GM12878 (cell line): ENCODE data around the gene CTDSP1. TPM values are rescaled to one million over a fixed set of nuclear protein-coding genes. Genes with fewer than 3 reads are reported as not detected.

Experiments
- ATF2 ChIP-seq: IDR thresholded peaks from 2 replicates; pipeline ENCODE4 v1.6.1; 2012; ENCODE audit warnings: low read length, inconsistent platforms
- ATF7 ChIP-seq: fragments of 450-650 bp; IDR thresholded peaks from 2 replicates; pipeline ENCODE4 v1.6.1; 2016; ENCODE audit warnings: low read depth, mild to moderate bottlenecking
- BACH1 ChIP-seq: fragments of 450-650 bp; IDR thresholded peaks from 2 replicates; pipeline ENCODE4 v1.6.1; 2017; ENCODE audit warnings: mild to moderate bottlenecking, borderline replicate concordance
- CHD4 ChIP-seq: fragments of 200-600 bp; sonication (generic); IDR thresholded peaks from 2 replicates; pipeline ENCODE4 v1.6.1; 2016; ENCODE audit warnings: mild to moderate bottlenecking
- CREM ChIP-seq: IDR thresholded peaks from 2 replicates; pipeline ENCODE4 v1.6.1; 2014; ENCODE audit warnings: antibody characterized with exemption, low read depth
- ESRRA ChIP-seq: IDR thresholded peaks from 2 replicates; pipeline ENCODE4 v1.6.1; 2012; ENCODE audit warnings: mild to moderate bottlenecking, low read length, improper control_type of control experiment
- IRF3 ChIP-seq: fragments of 450-650 bp; IDR thresholded peaks from 2 replicates; pipeline ENCODE4 v1.6.1; 2014; ENCODE audit warnings: mild to moderate bottlenecking
- JUNB ChIP-seq: IDR thresholded peaks from 2 replicates; pipeline ENCODE4 v1.6.1; 2016; ENCODE audit warnings: antibody characterized with exemption, mild to moderate bottlenecking
- MAX ChIP-seq: IDR thresholded peaks from 2 replicates; pipeline ENCODE4 v1.6.1; 2012; ENCODE audit warnings: low read depth, low read length, improper control_type of control experiment
- MTA3 ChIP-seq: IDR thresholded peaks from 2 replicates; pipeline ENCODE4 v1.6.1; 2012; ENCODE audit warnings: low read length, inconsistent platforms, borderline replicate concordance
- NR2F1 ChIP-seq: fragments of 450-650 bp; conservative IDR thresholded peaks from 2 replicates; pipeline ENCODE4 v1.6.1; 2017; ENCODE audit warnings: mild to moderate bottlenecking
- SMAD1 ChIP-seq: fragments of 450-650 bp; IDR thresholded peaks from 2 replicates; pipeline ENCODE4 v1.6.1; 2018; ENCODE audit warnings: mild to moderate bottlenecking, low read depth; ENCODE audit not compliant: partially characterized antibody
- SREBF2 ChIP-seq: IDR thresholded peaks from 2 replicates; pipeline ENCODE4 v1.6.1; 2012; ENCODE audit warnings: mild to moderate bottlenecking, low read length
- SRF ChIP-seq, 2 experiments: IDR thresholded peaks; 2 replicates each; pipeline ENCODE4 v1.6.1; 2011; ENCODE audit warnings: low read depth in 2 of 2, low read length in 2 of 2, mild to moderate bottlenecking in 1 of 2, moderate library complexity in 1 of 2
- TAF1 ChIP-seq: IDR thresholded peaks from 2 replicates; pipeline ENCODE4 v1.6.1; 2011; ENCODE audit warnings: mild to moderate bottlenecking, low read depth, low read length, borderline replicate concordance
- TCF3 ChIP-seq: IDR thresholded peaks from 2 replicates; pipeline ENCODE4 v1.6.1; 2012; ENCODE audit warnings: low read depth, mild to moderate bottlenecking, low read length, borderline replicate concordance; ENCODE audit not compliant: insufficient read depth
- YY1 ChIP-seq: IDR thresholded peaks from 2 replicates; pipeline ENCODE4 v1.6.1; 2011; ENCODE audit warnings: low read depth, mild to moderate bottlenecking, low read length
- ZBTB11 ChIP-seq: fragments of 450-650 bp; formaldehyde crosslinking; IDR thresholded peaks from 2 replicates; pipeline ENCODE4 v1.5.0; 2022; ENCODE audit warnings: mild to moderate bottlenecking, missing genetic modification characterization
- ZZZ3 ChIP-seq: IDR thresholded peaks from 2 replicates; pipeline ENCODE4 v1.6.1; 2011; ENCODE audit warnings: low read depth; ENCODE audit not compliant: control insufficient read depth, insufficient read length
- polyA plus RNA-seq, 11 experiments: library from polyadenylated mRNA; depleted of rRNA in 4 of 11; unstranded in 6 of 11; stranded (reverse) in 5 of 11; fragments of >200 nt; fragmentation: Nextera tagmentation in 4 of 11; fragmentation: Illumina TruSeq in 1 of 11; extraction: Ambion mirVana in 4 of 11; extraction: Trizol in 1 of 11; gene quantifications; 1 replicate in 1 of 11; 2 replicates in 10 of 11; pipeline versions ENCODE4 v1.2.1 to v1.2.3, GENCODE V29; 2011 to 2016; ENCODE audit warnings: inconsistent platforms in 2 of 11, missing spikeins in 2 of 11, low read depth in 1 of 11
- total RNA-seq, 4 experiments: library from RNA; depleted of rRNA in 3 of 4; stranded (reverse); fragments of >200 nt in 3 of 4; fragmentation: Illumina TruSeq in 1 of 4; extraction: Trizol in 1 of 4; gene quantifications; 2 replicates each; pipeline versions ENCODE4 v1.2.1 to v1.2.3, GENCODE V29; 2013 to 2021
- TF ChIP-seq, protein P1 (sequence below): IDR thresholded peaks from 2 replicates; pipeline ENCODE4 v1.6.1; 2012; ENCODE audit warnings: low read depth, low read length, improper control_type of control experiment
- TF ChIP-seq, protein P2 (sequence below): fragments of 450-650 bp; IDR thresholded peaks from 2 replicates; pipeline ENCODE4 v1.6.1; 2017; ENCODE audit warnings: borderline replicate concordance

The CTDSP1 gene
- total and polyA plus RNA-seq, 10 of the 15 experiments (the other 5 are each of a cell fraction or from before 2014, with no cell fraction given) = 3.0 to 75.9 (median 34.4) TPM

DNA sequence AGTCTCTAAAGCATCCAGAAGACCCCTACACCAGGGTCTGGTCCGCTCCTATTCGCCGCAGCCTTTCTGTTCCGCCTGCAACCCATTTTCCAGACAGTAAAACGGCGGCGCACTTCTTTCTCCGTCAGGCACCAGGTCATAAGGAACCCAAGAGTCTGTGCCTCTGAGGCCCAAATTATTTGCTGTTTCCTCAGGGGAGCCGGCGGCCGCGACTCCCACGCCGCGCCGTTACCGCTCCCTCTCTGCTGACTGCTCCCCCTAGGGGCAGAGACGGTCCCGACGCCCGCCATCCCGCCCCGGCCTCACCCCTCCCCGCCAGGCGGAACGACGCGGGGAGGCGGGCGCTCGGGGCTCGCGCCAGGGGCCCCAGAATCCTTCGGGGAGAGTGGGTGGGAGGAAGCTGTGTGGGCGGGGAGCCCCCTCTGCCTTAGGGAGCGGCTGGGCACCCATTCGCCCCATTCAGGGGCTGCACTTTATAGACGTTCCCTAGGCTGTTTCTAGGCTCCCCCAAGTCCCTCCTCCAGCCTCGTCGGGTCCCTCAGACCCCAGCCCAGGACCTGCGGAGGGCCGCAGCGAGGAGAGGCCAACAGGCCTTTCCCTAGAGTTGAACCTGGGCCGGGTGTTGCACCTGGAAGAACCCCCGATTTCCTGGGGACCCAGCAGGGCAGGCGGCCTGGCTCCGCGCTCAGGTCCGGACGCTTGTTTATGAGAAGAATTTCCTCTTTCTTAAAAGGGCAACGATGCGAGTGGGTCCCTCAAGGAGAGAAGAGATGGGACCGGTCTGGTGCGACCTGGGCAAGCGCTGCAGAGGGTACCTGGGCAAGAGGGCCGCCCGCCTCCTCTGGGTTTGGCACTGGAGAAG is 3.6 kb upstream of the CTDSP1 start (continued):
- TF ChIP-seq ZBTB11 (CRISPR knock-in tag) (no peak), CHD4 (0 out of 2 replicates have a peak, but pooled peaks have one; percentile 29), CREM (peak; percentile 51; the same call in 1 of the 2 replicates), IRF3 (peak; percentile 82; the same call in 1 of the 2 replicates), YY1 (peak; percentile 92), SMAD1 (no peak), TAF1 (no peak; the same call in 1 of the 2 replicates), ESRRA (no peak; the same call in 1 of the 2 replicates), SREBF2 (no peak), TCF3 (0 out of 2 replicates have a peak, but pooled peaks have one; percentile 10), ATF2 (peak; percentile 39; the same call in 1 of the 2 replicates), NR2F1 (peak; percentile 74), JUNB (peak; percentile 100), SRF (IDR thresholded peaks at IDR 0.05; ENCODE audit: low read depth in 2 of 2, low read length in 2 of 2) (no peak), BACH1 (peak; percentile 40; the same call in 1 of the 2 replicates), MAX (no peak), ATF7 (peak; percentile 85), MTA3 (no peak), ZZZ3 (no peak)
- TF ChIP-seq, protein P1, sequence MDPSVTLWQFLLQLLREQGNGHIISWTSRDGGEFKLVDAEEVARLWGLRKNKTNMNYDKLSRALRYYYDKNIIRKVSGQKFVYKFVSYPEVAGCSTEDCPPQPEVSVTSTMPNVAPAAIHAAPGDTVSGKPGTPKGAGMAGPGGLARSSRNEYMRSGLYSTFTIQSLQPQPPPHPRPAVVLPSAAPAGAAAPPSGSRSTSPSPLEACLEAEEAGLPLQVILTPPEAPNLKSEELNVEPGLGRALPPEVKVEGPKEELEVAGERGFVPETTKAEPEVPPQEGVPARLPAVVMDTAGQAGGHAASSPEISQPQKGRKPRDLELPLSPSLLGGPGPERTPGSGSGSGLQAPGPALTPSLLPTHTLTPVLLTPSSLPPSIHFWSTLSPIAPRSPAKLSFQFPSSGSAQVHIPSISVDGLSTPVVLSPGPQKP = 0 out of 2 replicates have a peak, but pooled peaks have one; percentile 57
- TF ChIP-seq, protein P2, sequence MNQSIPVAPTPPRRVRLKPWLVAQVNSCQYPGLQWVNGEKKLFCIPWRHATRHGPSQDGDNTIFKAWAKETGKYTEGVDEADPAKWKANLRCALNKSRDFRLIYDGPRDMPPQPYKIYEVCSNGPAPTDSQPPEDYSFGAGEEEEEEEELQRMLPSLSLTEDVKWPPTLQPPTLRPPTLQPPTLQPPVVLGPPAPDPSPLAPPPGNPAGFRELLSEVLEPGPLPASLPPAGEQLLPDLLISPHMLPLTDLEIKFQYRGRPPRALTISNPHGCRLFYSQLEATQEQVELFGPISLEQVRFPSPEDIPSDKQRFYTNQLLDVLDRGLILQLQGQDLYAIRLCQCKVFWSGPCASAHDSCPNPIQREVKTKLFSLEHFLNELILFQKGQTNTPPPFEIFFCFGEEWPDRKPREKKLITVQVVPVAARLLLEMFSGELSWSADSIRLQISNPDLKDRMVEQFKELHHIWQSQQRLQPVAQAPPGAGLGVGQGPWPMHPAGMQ = no peak
